Stimulated activated CD8-positive, alpha-beta memory T cell treated with anti-CD3 and anti-CD28 coated beads, Interleukin-7, amount 100 ng/mL, for 1 hour (primary cell): ENCODE results near the gene MYO1E.
"Not testable (repeated sequence)": the region's sequence is repeated elsewhere in the genome, so short reads cannot be mapped to it uniquely, and the experiment has no call there.

Experiments used
- DNase-seq, 2 donors: peaks; one replicate each; pipeline ENCODE4 v3.0.0-alpha.2; 2020; ENCODE audit warnings: low read depth in 2 of 2

The MYO1E gene

DNA sequence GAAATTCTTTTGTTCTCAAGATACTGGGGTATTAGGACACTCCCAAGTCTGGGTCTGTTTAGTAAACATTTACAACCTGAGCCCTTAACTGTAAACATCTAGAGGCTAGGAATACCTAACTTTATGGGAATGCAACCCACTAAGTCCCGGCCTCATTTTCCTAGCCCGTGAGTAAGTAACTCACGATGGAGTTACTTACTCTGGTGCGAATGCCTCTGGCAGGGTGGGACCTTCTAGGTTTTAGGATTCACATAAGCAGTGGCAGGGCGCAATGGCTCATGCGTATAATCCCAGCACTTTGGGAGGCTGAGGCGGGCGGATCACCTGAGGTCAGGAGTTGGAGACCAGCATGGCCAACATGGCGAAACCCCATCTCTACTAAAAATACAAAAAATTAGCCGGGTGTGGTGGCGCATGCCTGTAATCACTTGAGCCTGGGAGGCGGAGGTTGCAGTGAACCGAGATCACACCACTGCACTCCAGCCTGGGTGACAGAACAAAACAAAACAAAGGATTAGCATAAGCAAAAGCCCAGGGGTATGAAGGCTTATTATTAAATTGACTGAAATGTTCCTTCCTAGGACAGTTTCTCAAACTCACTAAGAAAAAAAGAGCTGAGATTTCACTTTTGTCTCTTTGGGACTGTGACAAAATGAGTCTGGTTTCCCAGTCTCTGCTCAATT, 14.7 kb upstream of the MYO1E start:
- DNase-seq = not testable (repeated sequence)

DNA sequence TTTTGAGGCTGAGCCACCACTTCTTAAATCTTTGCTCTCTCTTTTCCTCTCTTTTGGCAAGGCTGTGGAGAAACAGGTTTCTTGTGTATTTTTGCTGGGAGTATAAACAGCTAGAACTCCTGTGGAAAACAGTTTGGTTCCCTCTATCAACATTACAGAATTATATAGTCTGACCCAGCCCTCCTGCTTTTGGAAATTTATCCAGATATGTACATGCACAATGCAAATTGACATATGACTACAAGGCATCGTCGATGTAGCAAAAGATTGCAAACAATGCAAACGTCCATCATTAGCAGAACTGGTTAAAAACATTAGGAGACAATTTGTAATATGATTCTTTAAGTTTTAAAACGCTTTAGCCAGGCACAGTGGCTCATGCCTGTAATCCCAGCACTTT, 12.5 kb upstream of the MYO1E start:
- DNase-seq = no peak

DNA sequence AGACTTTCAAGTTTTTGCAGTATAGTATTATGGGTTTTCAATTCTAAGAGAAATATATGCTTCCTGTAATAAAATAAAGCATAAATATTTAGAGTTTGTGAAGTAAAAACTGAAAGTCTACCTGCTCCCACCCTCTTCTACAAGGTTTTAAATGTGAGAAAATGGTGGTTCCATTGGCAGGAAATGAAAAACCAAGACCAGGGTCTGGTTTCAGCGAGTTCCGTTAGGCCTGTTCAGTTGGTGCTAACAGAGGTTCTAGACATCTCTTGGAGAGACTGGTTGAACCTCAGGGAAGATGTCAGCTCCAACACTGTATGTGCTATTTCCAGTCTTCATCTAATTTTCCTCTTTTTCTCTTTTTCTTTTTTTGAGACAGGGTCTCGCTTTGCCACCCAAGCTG, 11.8 kb upstream of the MYO1E start:
- no peak for DNase-seq

DNA sequence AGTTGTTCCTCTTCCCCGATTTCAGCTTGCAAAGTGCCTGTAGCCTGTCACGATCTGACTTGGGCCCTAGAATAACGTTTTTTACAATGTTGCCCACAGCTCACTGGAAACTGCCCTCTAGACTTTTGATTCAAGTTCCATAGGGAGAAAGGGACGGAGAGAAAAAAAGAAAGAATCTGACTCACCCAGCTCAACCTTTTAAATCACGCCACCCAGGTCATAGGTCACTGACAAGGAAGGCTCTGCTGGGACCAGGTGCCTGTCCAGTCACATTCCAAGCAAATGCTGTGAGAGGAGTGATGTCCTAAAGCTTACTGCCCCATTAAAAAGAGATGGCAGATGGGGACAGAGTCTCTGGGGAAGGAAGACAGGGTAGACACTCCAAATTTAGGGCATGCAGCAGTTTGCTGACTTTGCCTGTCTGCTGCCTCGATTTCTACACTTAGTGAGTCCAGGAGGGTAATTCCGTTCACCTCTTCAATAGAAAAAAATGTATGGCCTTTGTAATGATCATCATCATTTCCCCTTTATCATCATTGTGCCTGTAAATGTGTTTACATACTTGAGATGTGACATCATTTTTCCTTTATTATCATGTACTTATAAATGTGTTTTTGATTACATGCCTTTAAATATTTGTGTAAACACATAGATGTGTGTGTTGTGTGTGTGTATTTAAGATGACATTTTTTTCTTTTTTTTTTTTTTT, 8.4 kb upstream of the MYO1E start:
- no peak for DNase-seq

DNA sequence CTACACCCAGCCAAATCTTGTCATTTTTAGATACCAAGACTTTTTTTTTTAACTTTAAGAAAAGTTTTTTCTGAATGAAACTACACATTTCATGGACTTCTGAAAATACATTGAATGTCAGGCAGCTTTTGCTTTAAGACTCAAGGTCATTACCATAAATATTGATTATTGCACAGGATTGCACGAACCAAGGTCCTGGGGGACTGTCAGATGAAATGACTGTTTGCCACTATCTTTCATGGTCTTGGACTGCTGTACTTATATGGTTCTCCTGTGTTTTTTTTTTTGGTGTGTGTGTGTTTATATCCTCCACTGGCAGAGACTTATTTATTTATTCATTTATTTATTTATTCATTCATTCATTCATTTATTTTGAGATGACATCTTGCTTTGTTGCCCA, 6.9 kb upstream of the MYO1E start:
- no peak for DNase-seq

DNA sequence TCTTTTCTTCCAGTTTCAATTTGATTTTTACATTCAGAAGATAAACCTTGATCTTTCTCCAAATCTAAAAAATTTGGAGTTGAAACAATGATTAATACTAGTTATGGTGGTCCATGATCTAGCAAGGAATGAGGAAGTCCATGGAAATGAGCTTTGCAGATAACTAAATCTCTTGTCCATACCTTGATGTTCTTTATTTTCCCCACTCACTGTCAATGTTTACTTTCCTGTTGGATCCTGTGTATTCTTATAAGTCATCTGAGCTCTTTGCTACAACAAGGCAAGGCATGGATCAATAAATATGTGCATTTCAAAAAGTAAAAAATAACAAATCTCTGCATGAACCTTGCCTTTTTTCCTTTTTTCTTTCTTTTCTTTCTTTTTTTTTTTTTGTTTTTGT, 6.2 kb upstream of the MYO1E start:
- no peak for DNase-seq

DNA sequence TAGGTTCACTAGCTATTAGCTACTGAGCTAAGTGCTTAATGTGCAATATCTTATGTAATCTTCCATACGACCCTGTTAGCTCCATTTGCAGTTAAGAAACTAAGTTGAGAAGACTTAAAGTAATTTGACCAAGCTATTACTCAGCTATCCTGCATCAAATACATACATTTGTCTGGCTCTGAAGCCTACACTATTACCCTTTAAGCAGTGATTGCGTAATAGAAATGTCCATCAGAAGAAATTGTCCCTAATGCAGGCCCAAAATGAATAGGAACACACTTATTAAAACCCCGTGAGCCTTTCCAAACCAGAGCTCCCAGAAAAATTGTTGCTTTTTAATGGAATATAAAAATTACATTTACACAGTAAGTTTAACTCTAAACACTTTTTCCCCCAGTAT, 5.3 kb upstream of the MYO1E start:
- no peak for DNase-seq

DNA sequence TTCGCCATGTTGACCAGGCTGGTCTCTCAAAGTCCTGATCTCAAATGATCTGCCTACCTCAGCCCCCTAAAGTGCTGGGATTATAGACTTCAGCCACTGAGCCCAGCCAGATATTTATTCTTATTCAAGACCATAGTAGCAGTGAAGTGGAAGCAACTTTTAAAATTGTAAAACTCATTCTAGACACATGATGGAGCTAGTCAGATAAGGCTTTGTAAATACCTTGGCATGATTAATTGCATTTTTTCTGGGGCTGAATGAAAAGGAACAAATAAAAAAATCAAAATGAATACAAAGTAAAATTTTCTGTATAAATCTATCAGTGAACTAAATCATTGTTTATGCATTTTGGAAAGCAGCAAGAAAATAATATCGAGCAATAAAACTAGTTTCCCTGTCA, 4.1 kb upstream of the MYO1E start:
- DNase-seq = no peak

DNA sequence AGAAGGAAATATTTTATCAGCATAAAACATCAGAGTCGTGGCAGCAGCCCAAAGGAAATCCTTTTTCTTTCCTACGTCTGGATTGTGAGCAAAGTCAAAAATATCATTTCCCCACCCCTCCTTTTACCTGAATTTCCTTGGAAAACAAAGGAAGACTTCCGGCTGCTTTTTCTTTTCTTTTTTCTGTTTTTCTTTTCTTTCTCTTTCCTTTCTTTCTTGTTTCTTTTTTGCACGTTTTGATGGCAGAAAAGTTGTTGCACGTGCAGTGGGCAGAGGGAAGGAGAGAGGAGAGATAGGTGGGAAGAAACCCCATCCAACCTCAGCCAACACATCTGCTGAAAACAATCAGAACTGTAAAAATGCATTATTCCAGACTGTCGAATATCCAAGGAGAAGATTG, 544 bp upstream of the MYO1E start:
- DNase-seq = no peak

DNA sequence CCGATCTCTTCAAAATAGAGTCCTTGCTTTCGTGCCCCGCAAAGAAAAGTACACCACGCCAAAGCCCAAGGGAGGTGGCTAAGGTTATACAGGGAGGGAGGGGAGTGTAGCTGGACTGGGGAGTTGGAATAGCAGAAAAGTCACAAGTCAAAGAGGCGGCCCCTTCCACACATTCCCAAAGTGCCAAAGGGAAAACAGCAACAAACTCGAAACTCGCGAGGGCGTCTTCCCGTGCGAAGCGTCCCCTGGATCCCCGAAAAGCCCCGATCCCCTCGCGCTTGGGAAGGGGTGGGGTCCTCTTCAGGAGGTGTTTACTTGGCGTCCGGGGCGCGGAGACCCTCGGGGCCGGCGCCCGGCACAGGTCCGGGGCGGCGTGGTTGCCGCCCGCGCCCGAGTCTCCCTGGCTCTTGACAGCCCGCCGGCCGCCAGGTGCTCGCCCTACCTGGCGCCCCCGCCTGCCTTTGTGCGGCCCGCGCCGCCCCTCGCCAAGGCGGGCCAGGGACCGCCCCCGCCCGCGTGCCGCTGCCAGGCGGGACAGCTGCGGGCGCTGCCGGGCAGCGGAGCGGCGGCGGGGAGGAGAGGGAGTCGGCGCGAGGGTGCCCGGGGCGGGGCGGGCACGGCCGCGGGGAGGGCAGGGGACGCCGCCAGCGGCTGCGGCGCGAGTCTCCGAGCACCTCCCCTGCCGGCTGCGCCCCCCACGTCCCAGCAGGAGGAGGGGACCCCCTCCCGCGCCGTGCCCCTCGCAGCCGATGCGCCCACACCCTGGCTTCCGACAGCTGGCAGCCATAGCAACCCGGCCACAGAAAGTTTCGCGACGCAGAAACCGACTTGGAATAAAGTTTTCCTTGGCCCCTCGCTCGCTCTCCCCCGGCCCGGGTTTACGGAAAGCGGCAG, 966 bp downstream of the MYO1E start:
- no peak for DNase-seq

DNA sequence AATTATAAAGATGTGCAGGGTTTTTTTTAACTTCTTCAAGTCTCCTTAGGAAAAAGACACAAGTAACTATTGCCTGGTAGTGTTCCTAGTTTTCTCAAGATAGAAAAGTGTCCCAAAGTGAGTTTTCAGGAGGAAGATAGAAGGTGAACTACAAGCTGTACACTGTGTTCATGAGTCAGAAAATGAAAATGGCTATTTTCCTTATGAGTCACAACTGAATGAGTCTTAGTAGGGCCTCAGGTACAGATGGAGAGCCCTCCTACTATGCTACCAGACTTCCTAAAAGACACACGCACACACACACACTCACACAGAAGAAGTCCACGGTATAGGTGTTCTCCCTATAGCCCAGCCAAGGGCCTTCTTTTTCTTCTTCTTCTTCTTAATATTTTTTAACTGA, 3.1 kb downstream of the MYO1E start:
- no peak for DNase-seq

DNA sequence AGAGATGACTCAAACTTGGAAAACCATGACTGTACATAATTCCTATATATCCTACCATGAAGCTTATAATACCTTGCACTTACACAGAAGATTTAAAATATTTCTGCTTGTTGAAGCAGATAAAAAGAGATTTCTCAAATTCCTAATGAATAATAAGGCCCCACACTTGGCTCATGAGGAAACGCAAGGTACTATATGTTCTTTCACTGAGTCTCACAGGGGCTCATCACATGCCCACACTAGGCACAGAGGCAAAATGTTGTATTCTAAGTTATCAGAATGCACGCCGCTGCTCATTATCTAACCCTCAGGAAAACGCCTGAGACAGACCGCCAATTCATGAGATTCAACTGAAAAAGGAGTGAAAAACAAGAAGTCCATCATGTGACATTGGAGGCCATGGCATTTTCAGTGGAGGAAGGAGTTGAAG, 5.6 kb downstream of the MYO1E start:
- no peak for DNase-seq

DNA sequence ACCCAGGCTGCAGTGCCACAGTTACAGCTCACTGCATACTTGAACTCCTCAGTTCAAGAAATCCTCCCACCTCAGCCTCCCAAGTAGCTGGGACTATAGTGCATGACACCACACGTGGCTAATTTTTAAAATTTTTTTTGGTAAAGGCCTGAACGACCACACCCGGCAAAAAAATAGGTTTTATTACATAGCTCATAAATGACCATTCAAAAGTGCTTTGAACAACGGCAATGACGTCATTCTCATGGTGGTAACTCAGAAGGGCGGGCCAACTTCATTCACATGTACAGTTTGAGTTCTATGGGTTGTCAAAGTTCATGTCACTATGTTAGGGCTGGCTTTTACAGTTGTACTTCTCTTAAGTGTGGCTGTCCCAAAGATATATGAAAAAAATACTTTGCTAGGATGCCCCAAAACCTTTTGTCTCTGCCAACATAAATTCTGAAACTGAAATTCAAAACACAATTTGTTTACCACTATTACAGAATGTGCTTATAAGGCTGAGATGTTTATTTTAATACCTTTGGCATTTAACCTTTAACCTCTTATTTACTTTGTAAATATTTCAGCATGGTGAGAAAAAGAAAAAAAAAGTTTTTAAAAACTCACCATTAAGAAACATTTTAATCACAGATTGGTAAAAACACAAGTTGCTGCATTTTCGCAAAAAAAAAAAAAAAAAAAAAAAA, 6.2 kb downstream of the MYO1E start:
- DNase-seq = no peak

DNA sequence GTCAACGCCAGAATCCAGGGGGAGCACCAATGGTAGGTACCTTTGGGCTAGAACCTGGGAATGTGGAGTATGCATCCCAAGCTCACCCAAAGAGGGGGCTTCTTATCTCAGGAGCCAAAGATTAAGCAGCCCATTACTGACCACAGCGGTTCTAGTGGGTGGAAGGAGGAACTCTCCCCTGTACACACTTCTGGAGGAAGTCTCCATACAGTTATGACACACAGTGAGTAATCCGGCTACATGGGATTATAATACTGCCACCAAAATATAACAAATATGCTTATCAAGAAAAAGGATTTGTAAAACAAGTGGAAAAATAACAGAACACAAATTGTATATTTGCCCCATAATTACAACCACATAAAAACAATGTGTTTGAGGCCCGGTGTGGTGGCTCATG, 8.4 kb downstream of the MYO1E start:
- DNase-seq = no peak

DNA sequence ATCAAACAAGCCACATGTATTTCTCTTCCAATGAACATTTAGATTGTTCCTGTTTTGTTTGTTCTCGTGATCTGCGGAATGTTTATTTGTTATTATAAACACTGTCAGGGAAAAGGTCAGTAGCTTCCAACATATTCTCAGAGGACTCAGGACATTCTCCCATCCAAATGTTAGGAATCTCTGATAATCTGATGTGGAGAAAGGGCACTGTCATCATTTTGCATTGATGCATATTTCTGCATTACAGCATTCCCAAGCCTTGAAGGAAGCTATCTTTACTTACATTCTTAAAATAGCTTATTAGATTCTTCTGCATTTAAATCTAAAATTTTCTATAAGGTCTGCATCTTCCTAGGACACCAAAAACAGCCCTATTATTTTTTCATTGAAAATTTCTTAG, 10.3 kb downstream of the MYO1E start:
- no peak for DNase-seq

DNA sequence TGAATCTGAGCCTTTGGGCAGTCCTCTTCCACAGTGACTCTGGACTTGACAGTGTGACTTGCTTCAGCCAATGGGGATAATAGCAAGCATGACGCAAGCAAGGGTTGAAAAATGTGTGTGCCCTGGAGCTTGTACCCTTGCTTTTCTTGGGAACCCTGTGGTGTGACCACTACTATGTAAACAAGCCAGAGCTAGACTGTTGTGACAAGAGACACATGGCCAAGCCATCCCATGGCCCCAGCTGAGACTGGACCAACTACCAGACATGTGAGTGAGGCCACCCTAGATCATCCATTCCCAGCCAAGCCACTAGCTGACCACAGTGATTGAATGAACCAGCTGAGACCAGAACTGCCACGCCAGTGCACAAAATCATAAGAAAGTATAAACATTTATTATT, 11.8 kb downstream of the MYO1E start:
- no peak for DNase-seq

DNA sequence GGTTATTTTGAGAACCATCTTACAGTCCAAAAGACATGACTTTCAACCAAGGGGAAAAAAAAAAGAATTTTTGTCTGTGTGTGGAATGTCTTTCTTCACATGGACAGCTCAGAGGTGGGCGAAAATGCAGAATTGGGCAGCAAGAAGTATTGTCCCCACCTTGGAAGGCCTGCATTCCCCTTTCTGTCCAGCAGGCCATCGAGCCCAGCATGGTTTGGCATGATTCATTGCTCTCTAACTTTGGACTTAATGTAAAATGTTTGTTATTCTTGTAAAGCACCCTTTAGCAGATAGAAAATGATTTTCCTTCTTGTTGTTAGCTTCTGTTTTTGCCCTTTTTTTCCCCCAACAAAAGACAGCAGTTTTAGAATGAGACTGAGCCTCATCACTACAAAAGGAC, 12.4 kb downstream of the MYO1E start:
- DNase-seq = no peak

DNA sequence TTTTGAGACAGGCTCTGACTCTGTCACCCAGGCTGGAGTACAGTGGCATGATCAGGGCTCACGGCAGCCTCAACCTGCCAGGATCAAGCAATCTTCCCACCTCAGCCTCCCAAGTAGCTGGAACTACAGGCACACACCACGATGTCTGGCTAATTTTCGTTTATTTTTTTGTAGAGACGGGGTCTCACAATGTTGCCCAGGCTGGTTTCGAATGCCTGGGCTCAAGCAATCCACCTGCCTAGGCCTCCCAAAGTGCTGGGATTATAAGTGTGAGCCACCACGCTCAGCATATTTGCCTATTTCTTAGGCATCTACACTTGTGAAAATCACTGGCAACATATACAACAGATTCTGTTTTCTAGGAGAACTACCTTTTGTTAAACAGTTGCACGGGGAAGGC, 16.9 kb downstream of the MYO1E start:
- DNase-seq = no peak

DNA sequence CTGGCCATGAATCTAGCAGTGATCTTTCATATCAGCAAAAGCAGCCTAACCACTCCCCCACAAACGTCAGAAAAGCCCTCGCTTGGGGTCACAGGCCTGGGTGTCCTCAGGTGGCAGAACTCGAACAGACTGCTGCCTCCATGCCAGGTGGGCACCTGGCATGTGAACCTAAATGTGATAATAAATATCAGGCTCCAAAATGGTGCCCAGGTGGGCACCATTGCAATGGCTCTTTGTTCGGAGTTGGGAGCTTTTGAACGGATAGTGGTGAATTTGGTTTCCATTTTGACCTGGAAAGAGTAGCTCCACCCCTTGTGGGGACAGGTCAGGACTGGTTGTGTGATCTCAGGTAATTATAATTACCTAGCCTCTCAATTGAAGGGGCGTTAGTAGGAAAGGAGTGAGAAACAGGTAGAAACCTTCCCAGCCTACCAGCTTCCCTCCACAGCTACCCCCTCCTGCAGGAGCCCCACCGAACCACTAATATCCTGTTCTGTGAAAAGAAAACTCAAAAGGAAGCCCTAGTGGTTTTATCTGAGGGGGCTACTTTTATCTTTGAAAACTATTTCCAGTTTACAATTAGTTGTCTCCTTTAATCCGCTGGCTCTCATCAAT, 18.1 kb downstream of the MYO1E start:
- DNase-seq = no peak

DNA sequence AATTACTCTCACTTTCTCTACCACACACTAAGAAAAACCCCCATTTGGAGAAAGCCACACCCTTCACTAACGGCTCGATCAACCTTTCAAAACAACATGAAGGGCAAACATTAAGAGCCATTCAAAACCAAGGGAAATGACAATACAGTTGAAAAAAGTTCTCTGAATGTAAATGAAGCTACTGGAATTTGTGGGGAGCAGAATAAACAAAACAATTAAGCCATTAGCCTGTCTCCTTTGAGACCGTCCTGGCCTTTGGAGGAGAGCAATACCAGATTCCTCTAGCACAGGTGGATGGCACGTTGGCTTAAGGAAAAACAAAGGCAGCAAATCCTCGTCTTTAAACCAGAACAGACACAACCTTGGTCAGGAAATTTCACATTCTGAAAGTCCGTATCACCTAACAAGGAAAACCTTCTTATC, 18.7 kb downstream of the MYO1E start:
- DNase-seq = no peak

DNA sequence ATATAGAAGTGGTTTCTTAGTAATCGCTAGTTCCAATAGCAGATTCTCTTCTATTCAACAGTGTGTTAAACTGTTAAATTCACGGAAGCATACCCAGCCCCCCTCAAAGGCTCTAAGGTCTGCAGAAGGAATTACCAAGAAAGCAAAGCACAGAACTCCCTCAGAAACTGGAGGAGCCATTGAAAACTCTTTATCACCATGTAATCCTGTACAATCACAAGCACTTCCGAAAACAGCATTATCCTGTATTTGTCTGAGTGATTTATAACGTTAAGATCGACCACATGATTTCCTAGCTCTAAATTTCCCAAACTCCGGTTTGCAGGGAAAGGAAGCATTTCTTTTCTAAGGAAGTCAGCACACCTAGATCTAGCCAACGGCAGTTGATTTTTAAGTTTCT, 20.0 kb downstream of the MYO1E start:
- no peak for DNase-seq

DNA sequence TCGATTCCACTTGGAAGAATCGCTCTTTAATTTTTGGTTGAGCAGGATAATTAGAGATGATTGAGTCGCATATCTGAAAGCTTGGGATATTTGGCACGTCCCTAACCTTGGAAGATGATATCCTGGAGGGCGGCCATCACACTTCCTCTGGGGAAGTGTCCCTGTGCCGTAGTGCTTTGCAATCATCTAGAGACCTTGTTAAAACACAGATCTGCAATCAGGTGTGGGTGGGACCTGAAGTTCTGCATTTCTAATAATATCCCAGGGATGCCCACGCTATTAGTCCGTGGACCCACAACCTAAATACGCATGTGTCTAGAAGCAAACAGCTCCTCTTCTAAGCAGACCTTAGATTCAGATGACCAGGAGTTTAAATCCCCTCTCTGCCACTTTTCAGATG, 20.5 kb downstream of the MYO1E start:
- DNase-seq = no peak
